ENCODE results near the gene AGFG1.
"Not testable (repeated sequence)": the region's sequence is repeated elsewhere in the genome, so short reads cannot be mapped to it uniquely, and the experiment has no call there.

Gene AGFG1

DNA sequence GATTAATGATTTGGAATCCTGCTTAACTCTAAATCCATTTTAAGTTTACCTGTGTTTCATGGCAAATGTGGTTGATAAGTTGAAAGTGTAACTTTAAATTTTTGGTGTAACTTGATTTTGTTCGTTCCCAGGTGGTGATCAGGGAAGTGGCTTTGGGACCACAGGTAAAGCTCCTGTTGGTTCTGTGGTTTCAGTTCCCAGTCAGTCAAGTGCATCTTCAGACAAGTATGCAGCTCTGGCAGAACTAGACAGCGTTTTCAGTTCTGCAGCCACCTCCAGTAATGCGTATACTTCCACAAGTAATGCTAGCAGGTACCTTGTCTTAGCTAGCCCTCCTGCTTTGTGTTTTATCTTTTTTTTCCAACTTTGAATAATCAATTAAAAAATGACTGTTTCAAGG lies 62.8 kb downstream of the AGFG1 start:
- DNase-seq (ENCODE audit: low read depth in 2 of 2) = no peak

DNA sequence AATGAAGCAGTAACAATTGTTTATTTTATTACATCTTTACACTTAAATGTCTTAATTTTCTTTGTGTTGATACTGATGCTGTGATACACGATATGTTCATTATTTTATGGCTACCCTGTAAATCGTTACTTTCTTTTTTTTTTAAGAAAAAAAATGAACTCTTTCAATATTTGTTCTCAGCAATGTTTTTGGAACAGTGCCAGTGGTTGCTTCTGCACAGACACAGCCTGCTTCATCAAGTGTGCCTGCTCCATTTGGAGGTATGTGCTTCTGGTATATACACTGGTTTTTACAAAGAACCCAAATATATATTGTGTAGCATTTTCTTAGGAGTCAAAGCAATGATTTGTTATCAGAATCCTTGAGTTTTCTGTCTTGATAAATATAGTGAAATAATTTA lies 64.5 kb downstream of the AGFG1 start:
- DNase-seq (ENCODE audit: low read depth in 2 of 2) = no peak

DNA sequence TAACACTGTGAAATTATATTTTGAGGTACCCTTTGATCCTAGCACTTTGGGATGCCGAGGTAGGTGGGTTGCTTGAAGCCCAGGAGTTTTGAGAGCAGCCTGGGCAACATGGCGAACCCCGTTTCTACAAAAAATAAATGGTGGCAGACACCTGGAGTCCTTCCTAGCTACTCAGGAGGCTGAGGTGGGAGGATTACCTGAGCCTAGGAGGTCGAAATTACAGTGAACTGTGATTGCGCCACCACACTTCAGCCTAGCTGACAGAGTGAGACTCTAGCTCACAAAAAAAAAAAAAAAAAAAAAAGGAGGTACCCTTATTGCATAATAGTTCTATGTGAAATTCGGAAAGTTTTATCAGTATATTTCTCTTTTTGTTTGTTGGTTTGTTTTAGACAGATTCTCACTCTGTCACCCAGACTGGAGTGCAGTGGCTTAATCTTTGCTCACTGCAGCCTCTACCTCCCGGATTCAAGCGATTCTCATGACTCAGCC lies 67.6 kb downstream of the AGFG1 start:
- no peak for DNase-seq (ENCODE audit: low read depth in 2 of 2)

DNA sequence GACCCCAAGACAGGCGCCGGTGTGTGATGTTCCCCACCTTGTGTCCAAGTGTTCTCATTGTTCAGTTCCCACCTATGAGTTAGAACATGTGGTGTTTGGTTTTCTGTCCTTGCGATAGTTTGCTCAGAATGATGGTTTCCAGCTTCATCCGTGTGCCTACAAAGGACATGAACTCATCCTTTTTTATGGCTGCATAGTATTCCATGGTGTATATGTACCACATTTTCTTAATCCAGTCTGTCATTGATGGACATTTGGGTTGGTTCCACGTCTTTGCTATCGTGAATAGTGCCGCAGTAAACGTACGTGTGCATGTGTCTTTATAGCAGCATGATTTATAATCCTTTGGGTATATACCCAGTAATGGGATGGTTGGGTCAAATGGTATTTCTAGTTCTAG lies 68.4 kb downstream of the AGFG1 start:
- not testable (repeated sequence) for DNase-seq (ENCODE audit: low read depth in 2 of 2)

DNA sequence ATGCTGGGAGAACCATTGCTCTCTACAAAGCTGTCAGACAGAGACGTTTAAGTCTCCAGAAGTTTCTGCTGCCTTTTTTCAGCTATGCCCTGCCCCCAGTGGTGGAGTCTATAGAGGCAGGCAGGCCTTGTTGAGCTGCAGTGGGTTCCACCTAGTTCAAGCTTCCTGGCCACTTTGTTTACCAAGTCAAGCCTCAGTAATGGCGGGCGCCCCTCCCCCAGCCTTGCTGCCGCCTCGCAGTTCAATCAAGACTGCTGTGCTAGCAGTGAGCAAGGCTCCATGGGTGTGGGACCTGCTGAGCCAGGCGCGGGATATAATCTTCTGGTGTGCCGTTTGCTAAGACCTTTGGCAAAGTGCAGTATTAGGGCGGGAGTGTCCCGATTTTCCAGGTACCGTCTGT lies 74.0 kb downstream of the AGFG1 start:
- no peak for DNase-seq (ENCODE audit: low read depth in 2 of 2)

DNA sequence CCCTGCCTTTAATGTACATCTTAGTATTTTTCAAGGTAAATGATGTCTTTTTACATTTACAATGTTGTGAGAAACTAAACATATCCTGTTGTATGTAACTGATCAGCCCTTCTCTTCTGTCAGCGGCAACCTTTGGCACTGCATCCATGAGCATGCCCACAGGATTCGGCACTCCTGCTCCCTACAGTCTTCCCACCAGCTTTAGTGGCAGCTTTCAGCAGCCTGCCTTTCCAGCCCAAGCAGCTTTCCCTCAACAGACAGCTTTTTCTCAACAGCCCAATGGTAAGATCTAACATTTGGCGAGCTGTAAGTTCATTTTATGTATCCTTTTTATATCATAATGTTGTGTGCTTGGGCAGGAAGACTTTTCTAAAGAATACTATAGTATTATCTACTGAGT lies 79.9 kb downstream of the AGFG1 start:
- DNase-seq (ENCODE audit: low read depth in 2 of 2) = no peak

DNA sequence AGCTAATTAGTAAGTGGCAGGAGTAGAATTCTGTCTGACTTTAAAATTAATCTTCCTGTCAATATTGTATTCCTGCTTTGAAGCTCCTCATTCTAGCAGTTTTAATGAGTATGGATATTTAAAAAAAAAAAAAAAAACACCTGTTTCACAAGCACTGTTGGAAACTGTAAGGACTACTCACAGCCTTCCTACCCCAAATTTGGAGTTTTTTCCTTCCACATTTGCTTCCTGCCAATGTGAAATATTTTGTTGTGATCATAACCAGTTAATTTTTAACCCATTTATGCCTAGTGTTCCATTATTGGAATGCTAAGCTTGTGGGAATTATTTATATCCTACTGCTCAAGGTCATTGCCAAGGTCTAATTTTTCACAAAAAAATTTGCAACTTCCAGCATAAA lies 90.6 kb downstream of the AGFG1 start:
- DNase-seq (ENCODE audit: low read depth in 2 of 2) = no peak

DNA sequence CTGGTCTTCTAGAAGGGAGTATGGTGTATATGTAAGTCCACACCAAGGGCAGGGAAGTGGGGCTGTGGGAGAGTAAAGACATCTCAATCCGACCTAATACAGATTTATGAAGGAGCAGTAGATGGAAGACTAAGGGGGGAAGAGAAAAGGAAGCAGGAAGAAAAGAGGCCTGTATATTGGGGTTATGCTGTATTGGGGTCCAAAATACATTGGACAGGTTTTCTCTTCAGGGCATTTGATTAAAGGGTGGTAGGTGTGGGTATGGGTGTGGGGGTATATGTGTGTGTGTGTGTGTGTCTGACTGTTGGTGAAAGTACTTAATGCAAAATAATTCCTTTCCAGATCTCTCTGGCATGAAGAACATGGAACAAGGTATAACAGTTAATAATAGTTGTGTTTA lies 93.1 kb downstream of the AGFG1 start:
- no peak for DNase-seq (ENCODE audit: low read depth in 2 of 2)

DNA sequence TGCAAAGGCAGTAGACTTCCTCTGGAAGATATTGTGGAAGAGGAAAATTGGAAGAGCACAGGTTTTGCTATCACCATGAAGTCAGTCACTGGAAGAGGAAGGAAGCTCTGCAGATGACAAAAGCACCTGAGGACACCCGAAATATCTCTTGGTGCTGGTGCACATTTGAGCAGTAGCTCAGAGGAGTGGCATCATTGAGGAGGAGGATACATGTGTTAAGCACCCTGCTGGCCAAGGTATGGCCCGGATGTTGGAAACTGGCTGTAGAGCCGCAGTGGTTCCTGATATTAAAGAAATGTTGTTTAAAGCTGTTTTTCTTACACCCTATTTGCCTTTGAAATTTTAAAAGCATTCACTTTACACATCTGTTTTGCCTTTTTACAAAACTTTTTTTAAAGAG lies 94.1 kb downstream of the AGFG1 start:
- no peak for DNase-seq (ENCODE audit: low read depth in 2 of 2)

DNA sequence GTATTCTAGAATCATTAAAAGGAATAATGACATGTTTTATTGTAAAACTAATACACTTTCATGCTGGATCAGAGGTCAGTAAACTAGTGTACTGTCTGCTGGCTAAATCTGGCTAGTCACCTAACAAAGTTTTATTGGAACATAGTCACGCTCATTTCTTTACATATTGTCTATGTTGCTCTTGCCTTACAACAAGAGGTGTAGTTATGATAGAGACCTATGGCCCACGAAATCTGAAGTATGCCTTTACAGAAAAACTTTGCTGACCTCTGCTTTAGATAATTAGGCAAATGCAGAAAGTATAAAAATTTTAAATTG lies 96.9 kb downstream of the AGFG1 start:
- no peak for DNase-seq (ENCODE audit: low read depth in 2 of 2)

DNA sequence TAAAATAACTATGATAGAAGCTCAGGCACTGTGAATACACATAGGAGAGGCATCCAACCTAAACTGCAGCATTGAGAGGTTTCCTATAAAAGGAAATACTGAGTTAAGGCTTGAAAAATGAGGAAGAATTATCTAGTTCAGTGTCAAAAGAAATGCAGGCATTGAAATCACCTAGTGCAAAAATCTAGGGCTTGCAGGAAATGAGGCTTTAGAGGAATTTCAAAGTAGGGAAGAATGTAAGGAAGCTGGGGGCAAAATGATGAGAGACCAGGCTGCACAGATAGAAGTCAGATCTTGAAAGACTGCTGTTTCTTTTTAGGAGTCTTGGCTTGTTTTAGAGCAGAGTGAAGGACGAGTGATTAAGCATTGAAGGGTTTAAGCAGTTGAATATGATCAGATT lies 98.7 kb downstream of the AGFG1 start:
- DNase-seq (ENCODE audit: low read depth in 2 of 2) = no peak

DNA sequence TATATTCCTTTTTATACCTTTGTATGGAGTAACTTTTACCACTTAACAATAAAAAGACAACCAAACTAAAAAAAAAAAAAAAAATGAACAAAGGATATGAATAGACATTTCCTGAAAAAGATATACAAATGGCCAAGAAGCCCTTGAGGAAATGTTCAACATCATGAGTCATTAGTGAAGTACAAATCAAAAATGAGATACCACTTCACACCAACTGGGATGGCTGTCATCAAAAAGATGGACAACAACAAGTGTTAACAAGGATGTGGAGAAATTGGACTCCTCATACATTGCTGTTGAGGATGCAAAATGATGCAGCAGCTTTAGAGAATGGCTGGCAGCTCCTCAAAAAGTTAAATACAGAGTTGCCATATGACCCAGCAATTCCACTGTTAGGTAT lies 104.2 kb downstream of the AGFG1 start:
- DNase-seq (ENCODE audit: low read depth in 2 of 2) = no peak

DNA sequence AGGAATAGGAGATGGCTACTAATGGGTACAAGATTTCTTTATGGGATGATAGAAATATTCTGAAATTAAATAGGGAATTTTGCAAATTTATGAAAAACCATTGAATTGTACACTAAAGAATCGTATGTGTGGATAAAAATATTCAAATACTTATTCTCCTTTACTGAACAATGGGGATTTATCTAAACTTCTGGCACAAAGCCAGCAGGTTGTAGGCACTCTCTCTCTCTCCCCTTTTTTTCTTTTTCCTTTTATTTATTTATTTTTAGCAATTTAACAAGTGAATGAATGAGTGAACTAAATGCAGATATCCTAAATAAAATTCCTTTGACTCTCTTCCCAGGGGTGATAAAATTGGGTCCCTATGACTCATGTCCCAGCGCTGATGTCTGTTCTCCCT lies 104.9 kb downstream of the AGFG1 start:
- DNase-seq (ENCODE audit: low read depth in 2 of 2) = no peak

DNA sequence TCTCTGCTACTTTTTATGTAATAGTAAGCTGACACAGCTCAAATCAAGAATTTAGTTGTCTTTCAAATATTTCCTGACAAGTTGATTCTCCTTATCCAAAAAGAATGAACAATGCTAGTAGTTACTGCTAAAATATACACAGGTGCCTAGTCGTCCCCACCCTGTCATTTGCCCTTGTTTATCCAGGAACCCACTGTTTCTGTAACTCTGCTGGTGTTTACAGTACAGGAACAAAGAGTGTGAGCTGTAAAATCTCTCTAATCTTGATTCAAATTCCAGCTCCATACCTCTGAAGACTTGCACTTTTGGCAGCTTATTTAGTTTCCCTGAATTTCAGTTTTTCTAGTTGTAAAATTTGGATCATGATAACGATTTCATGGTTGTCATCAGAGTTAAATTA lies 105.6 kb downstream of the AGFG1 start:
- no peak for DNase-seq (ENCODE audit: low read depth in 2 of 2)

DNA sequence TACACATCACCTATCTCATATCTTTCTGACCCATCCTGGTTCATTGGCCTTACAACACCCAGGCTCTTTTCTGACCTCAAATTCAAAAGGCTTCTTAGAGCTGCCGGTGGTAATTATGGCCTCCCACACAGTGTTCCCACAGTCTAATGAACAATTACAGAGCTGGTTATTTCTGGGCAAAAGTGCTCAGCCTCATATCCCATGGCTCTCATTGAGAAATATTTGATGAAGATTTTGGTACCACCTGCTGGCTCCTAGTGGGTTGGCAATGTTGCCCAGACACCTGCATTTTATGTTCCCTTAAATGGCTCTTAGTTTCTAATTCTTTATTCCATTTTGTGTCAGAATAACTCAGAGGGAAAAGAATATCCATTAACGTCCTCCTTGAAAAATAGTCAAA lies 106.7 kb downstream of the AGFG1 start:
- no peak for DNase-seq (ENCODE audit: low read depth in 2 of 2)

DNA sequence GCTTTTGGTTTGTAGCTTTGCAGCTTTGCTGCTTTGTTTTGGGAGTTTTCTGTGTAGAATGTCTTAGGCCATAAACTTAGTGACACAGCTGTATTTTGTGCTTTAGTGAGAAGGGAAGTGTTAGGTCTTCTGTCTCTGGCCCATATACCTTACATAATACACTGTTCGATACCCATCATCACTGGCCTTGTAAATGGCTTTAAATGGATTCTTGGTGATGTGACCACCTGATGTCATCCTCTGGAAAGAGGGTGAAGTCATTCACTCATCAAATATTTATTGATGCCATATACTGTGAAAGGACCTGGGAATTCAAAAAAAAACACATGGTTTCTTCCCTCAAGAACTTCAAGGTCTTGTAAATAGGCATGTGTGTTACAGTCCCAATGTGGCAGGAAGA lies 107.8 kb downstream of the AGFG1 start:
- no peak for DNase-seq (ENCODE audit: low read depth in 2 of 2)

DNA sequence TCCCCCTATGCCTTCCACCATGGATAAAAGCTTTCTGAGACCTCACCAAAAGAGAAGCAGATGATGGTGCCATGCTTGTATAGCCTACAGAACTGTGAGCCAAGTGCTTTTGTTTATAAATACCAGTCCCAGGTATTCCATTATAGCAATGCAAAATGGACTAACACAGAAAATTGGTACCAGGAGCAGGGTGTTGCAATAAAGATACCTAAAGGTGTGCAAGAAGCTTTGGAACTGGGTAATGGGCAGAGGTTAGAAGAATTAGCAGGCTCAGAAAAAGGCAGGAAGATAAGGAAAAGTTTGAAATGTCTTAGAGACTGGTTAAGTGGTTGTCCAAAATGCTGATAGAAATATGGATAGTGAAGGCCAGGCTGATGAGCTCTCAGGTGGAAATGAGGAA lies 110.4 kb downstream of the AGFG1 start:
- DNase-seq (ENCODE audit: low read depth in 2 of 2) = no peak

DNA sequence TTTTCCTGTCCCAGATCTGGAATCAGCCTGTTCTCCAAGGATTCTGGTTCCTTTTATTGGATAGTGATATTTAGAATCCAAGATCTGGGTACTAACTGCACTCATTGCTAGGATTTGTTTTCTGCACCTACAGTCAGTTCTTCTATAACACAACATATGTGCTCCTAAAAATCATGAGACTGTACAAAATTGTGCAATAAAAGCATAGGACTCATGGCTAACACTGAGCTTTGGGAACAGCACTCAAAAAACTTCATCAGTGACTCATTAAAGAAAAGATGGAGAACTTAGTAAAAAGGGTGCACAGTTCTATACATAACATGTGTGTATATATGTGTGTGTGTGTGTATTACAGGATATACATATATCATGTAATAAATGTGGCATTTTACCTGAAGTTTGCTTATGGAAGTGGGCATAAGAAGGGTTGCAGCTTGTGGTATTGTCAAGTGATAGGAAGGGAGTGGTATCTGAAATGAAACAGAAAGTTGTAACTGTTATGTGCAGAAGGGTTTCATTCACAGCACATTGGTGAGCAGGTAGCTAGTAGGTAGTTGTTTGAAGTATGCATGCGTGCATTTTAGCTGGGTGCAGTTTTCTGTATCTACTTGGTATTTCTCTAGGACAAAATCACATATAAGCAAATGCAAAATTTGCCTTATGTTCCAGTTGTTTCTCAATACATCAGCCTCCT lies 120.9 kb downstream of the AGFG1 start:
- no peak for DNase-seq (ENCODE audit: low read depth in 2 of 2)

DNA sequence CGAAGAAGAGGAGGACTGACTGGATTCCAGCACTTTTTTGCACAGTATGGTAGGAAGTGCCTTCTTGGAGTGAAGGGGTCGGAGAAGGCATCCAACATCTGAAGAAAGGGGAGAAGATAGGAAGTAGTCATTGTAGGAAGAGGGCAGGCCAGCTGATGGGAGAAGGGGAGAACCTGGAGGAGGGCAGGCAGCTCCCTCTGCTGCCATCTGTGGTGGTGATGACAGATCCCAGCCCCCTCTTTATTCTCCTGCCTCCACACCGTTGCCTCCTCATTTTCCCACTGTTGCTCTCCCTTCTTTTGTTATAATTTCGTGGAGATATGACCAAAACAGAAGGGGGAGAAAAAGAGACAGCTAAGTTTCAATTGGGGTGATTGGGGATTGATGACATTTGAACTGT lies 123.8 kb downstream of the AGFG1 start:
- DNase-seq (ENCODE audit: low read depth in 2 of 2) = no peak

DNA sequence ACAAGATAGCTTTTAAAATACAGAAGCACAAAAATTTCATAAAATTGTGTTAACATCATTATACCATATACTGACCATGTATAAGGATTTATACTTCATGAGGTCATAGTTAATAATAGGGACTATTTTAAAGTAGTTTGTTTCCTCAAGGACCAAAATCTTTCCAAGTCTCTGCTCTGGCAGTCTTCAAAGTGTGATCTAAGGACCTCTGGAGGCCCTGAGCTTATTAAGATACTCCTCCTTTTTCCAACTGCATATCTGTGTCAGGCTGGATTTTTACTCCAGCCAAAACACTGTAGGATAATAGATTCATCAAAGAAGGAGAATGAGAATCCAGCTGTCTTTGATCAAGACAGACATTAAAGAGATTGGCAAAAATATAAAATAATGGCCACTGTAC lies 125.1 kb downstream of the AGFG1 start:
- no peak for DNase-seq (ENCODE audit: low read depth in 2 of 2)

DNA sequence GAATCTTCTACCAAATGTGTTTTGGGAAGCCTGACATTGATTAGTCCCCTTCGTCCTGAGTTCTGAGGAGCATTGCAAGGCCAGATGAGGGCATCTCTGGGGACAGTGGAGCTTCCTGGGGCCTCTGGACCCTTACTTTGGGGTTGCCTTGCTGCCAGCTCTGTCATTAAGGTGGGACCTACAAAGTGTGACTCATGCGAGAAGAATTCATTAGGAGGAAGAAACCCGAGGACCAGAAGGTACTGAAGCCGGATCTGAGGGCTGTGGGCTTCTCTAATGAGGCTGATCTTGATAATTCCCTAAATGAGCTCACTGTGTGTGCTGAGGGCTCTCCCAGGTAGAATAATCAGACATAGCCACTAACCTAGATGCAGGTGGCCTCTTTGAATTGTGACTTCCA lies 126.0 kb downstream of the AGFG1 start:
- DNase-seq (ENCODE audit: low read depth in 2 of 2) = no peak

DNA sequence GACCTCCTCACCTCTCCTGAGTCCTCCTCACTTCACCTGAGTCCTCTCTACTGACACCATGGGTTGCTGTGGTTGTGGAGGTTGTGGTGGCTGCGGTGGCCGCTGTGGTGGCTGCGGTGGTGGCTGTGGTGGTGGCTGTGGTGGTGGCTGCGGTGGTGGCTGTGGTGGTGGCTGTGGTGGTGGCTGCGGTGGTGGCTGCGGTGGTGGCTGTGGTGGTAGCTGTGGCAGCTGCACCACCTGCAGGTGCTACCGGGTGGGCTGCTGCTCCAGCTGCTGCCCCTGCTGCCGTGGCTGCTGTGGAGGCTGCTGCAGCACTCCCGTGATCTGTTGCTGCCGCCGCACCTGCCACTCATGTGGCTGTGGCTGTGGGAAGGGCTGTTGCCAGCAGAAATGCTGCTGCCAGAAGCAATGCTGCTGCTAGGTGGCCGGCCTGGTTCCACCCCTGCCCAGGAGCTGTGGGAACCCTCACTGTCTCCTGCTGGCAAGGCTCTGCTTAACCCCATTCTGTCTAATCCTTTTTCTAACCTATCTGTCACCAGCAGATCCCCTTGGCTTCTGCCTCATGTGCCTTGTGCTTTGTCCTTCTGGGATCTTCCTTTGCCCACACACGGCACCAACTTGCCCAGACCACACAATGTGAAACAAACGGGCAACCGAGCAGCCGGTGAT lies 127.0 kb downstream of the AGFG1 start, which contains the start of gene SCYGR2:
SCYGR2 (plus strand) TSS at position 59 of the 669 bp plus-strand sequence; CDS start at position 59, 0 bp downstream.
- DNase-seq (ENCODE audit: low read depth in 2 of 2) = not testable (repeated sequence)

DNA sequence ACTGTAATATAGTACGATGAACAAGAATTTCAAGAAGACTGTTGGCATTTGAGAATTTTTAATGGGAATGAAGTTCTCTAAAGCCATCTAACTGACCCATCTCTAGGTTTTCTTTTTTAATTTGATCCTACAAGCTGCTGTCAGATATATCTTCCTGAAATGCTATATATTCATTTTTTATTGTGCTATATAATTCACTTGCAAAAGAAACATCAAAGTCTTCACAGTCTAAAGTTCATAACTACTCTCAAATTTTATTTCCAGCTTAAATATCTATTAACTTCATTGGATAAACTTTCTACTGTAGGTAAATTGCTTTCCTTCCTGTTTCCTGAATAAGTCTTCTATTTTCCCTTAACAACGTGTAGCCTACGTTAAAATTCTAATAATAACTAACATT lies 130.4 kb downstream of the AGFG1 start:
- DNase-seq (ENCODE audit: low read depth in 2 of 2) = no peak

DNA sequence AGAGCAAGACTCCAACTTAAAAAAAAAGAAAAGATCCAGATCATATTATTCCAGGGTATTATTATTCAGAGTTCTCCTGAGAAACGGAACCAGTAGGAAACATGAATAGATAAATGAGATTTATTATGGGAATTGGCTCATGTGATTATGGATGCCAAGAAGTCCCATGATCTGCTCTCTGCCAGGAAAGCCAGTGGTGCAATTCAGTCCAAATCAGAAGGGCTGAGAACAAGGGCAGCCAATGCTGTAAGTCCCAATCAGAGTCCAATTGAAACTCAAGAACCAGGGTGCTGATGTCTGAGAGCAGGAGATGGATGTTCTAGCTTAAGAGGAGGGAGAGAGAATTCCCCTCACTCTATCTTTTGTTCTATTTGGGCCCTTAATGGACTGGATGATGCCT lies 134.5 kb downstream of the AGFG1 start:
- no peak for DNase-seq (ENCODE audit: low read depth in 2 of 2)
